ENCODE data around the gene SGF29.
"Not testable (repeated sequence)": the region's sequence is repeated elsewhere in the genome, so short reads cannot be mapped to it uniquely, and the experiment has no call there.

The SGF29 gene

GRCh38 chr16:28553776-28554633, at the start of gene SGF29:
Gene SGF29 (plus strand): TSS chr16:28553920. CDS start chr16:28581070, 27,150 bp downstream.
- peak; percentile 80 to 95 for DNase-seq (ENCODE audit: low read depth in 2 of 2)

DNA sequence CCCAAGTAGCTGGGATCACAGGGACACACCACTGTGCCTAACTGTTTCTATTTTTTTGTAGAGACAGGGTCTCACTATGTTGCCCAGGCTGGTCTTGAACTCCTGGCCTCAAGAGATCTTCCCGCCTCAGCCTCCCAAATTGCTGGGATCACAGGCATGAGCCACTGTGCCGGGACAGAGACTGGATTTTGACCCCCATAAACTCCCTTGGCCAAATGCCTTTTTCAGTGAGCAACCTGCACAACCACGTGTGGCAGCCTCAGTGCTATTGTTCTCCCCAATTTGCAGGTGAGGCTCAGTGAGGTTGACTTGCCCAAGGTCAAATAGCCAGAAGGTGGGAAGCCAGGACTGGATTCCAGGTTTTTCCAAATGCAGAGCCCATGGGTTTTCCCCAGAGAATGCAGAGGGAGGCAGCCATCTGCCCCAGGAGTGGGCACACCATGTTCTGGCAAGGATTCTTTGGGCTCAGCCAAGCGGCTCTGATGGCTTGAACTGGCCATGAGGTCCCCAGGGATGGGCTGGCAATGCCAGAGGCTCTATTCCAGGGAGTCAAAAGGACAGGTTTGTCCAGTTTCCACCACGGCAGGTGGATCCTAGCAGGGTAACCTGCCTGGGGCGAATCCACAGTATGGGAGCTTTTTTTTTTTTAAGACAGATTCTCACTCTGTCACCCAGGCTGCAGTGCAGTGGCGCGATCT, 48.9 kb upstream of the SGF29 start:
- no peak for DNase-seq (ENCODE audit: low read depth in 2 of 2)

DNA sequence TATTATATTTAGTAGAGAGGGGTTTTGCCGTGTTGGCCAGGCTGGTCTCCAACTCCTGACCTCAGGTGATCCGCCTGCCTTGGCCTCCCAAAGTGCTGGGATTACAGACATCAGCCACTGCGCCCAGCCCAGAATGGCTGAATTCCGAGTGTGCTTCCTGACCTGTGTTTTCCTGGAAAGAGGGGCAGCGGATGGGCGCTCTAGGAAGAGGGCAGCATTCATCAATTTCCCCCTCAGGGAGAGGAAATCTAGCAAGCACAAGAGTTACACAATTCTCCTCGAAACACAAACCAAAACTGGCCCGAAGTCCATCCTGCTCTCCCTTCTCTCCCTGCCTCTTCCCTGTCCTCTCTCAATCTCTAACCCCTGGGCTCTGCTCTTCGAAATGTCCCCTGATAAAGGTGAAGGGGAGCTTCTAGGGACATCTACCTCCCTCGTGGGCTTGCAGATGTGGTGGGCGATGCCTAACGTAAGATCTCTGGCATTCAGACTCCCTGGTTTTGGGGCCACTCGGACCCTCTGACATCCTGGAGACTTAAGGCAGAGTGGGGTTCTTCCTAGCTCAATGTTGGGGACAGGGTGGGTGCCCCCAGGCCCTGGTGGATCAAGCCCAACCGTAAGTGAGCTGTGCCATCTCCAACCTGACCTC, 48.1 kb upstream of the SGF29 start:
- no peak for DNase-seq (ENCODE audit: low read depth in 2 of 2)

- no peak for DNase-seq (ENCODE audit: low read depth in 2 of 2)
Measured at GRCh38 chr16:28511031-28511430, 42.7 kb upstream of the SGF29 start.

GRCh38 chr16:28511801-28512789, 41.6 kb upstream of the SGF29 start:
- no peak for DNase-seq (ENCODE audit: low read depth in 2 of 2)

DNA sequence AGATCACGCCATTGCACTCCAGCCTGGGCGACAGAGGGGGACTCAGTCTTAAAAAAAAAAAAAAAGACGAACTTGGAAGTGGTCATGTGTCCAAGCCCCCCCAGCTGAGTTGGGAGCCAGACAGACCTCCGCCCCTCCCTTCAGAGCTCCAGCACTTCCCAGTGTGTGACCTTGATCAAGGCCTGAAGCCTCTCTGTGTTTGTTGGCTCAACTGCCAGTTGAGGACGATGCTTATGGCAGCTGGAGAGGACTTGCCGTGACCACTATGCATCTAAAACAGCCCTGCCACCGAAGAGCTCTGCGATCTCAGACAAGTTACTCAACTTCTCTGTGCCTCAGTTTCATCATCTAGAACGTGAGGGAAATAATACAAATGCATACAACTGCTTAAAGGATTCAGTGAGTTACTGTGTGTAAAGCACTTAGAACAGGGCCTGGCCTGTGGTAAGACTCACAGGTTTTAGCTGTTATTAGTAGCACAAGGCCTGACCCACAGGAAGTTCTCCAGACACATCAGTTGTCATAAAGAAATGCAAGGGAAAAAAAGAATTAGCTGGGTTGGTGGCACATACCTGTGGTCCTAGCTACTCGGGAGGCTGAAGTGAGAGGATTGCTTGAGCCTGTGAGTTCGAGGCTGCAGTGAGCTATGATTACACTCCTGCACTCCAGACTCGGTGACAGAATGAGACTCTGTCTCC, 40.1 kb upstream of the SGF29 start:
- DNase-seq (ENCODE audit: low read depth in 2 of 2): no peak

DNA sequence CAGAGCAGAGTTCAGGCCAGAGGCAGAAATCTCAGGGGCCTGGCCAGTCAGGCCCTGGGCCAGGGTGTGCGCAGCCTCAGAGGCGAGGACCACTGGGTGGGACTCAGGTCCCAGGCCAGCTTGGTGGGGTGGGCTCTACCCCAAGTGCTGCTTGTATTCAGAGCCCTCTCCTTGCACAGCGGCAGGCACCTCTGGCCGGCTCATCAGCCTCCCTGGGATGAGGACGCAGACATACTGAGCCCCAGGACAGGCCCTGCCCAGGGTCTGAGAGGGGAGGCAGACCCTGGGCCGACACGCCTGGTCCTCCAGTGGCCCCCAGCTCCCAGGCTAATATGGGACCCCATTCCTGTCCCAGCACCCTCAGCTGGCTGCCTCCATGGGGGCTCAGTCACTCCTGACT, 39.5 kb upstream of the SGF29 start:
- DNase-seq (ENCODE audit: low read depth in 2 of 2): no peak

DNA sequence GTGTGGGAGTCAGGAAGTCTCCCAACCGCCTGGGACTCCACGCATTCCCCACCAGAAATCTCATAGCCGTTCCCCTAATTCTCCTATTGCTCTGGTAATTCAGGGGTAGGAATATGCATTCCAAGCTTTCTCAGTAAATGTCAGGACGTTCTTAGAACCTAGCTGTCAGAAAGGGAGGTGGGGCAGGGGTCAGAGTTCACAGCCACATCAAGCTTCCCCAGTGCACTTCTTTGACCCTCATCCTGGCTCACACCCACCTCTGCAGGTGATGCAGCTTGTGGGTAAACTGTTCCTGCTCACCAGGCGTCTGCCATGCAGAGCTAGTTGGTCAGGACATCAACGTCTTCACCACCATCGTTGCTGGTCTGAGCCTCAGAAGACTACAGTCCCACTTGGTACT, 33.0 kb upstream of the SGF29 start:
- no peak for DNase-seq (ENCODE audit: low read depth in 2 of 2)

DNA sequence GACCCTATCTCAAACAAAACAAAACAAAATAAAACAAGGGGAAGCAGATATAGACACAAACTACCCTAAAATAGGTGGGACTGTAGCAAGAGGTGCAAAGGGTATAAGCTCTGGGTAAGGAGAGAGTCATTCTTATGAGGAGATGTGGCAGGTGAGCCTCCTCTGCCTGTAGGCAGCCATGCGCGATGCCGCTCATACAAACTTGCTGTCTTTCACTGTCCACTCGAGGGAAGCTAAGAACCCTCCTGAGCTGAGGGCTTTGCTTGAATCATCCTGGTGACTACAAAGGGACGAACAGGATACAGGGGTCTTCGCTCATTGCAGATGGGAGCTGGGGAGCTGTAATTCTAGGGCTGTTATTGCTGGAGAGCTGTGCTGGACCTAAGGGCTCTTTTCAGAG, 32.3 kb upstream of the SGF29 start:
- no peak for DNase-seq (ENCODE audit: low read depth in 2 of 2)

GRCh38 chr16:28522792-28523191, 30.9 kb upstream of the SGF29 start:
- no peak for DNase-seq (ENCODE audit: low read depth in 2 of 2)

GRCh38 chr16:28524681-28525171, 29.0 kb upstream of the SGF29 start:
- DNase-seq (ENCODE audit: low read depth in 2 of 2): no peak

DNA sequence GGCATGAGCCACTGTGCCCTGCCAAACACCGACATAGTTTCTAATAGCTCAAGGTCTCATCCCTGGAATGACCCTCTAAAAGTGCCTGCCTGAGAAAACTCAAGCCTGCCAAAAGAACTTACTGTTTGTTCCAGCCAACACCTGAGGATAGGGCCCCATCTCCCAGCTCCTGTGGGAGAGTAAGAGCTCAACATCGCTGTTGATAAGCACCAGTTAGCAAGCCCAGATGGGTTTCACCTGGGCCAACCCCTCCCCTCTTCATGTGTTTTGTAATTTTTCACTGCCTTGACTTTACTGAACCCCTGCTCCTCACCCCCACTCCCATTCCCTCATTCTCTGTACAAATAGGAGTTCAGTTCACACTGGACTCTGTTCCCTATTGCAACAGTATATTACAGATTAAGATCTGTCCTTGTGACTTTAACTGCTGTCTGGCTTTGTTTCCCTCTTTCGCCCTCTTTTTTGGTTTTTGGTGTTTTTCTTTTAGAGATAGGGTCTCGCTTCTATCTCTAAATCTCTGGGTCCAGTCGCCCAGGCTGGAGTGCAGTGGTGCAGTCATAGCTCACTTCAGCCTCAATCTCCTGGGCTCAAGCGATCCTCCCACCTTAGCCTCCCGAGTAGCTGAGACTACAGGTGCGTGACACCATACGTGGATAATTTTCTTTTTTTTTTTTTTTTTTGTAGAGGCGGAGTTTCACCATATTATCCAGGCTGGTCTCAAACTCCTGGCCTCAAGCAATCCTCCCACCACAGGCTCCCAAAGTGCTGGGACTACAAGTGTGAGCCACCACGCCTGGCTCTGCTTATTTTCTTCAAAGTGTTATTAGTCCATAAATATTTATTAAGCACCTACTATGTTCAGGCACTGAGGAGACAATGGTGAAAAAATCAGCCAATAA, 27.3 kb upstream of the SGF29 start:
- DNase-seq (ENCODE audit: low read depth in 2 of 2): no peak

DNA sequence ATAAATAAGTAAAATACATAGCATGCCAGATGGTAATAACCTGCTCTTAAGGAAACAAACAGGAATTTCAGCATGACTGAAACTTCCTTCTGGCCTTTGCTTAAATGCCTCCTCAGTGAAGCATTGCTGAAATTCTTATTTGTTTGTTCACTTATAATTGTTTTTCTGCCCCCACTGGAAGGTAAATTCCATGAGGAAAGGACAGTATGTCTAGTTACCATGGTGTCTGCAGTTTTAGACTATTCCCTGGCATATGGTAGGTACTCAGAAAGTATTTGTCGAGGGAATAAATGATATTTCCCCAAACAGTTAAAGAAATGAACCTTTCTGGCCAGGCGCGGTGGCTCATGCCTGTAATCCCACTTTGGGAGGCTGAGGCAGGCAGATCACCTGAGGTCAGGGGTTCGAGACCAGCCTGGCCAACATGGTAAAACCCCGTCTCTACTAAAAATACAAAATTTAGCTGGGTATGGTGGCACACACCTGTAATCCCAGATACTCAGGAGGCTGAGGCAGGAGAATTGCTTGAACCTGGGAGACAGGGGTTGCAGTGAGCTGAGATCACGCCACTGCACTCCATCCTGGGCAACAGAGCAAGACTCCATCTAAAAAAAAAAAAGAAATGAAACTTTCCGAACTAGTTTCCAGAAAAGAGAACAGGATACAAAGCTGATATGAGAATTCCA, 26.5 kb upstream of the SGF29 start:
- DNase-seq (ENCODE audit: low read depth in 2 of 2): not testable (repeated sequence)

- no peak for DNase-seq (ENCODE audit: low read depth in 2 of 2)
Measured at GRCh38 chr16:28527985-28528384, 25.7 kb upstream of the SGF29 start.

DNA sequence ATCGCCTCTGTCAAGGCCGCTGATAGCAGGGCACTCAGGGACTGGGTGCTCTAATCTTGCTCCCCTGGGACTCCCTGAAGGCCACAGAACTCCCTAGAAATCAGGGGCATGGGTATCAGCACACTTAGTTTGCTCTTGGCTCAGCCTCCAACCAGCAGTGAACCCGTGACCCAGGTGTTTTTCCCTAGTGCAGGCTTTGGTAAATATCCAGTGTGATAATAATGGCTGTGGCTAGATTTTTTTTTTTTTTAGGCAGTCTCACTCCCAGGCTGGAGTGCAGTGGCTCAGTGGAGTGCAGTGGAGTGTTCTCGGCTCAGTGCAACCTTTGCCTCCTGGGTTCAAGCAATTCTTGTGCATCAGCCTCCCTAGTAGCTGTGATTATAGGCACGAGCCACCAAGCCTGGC, 25.3 kb upstream of the SGF29 start:
- no peak for DNase-seq (ENCODE audit: low read depth in 2 of 2)

DNA sequence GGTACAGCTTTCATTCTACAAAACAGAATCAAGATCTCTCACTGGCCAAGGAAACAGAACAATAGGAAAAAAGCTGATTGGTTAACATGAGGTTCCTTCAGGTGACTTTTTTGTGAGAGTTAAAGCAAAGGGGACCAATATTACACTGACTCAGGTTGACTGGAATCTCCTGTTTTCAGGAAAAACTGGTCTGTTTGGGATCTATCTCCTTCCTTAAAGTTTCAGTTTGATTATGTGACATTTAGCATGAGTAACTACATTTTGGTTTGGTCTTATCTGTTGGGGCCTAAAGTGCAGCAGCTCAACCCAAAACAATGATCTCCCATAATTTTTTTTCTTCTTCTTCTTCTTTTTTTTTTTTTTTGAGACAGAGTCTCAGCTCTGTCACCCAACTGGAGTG, 24.6 kb upstream of the SGF29 start:
- DNase-seq (ENCODE audit: low read depth in 2 of 2): no peak

DNA sequence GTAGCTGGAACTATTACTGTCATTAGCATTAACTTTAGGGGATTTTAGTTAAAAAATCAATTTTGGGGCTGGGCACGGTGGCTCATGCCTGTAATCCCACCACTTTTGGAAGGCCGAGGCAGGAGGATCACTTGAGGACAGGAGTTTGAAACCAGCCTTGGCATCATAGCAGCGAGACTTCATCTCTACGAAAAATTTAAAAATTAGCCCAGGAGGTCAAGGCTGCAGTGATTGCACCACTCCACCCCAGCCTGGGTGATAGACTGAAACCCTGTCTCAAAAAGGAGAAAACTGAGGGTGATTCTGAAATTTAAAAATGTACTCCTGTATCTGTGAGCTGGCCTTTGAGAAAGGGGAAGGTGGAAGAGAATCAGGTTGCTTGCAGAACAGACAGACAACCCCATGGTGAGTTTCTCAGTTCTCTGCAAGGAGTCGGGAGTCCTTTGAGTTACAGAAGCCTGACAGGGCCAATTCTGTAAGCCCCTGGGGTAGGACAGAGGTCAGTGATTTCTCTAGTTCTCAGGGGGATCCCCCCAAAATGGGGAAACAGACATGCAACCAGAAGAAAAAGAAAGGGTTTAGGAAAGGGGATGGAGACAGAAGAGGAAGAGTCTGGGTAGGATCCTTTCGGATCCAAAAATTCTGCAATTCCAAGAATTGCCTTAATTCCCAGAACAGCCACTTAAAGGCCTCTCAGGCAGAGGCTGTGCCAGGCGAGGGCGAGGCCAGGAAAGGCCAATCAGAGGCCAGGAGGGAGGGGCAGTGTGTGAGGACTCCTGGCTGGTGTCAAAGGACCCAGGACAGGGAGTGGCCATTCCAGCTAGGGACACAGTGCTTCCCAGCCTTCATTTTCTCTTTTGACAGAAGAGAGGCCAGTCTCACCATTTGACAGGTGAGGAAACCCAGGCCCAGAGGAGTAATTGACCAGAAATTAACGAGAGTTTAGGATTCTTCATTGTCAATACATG, 21.7 kb upstream of the SGF29 start:
- DNase-seq (ENCODE audit: low read depth in 2 of 2): no peak

Data from stimulated activated CD4-positive, alpha-beta T cell treated with anti-CD3 and anti-CD28 coated beads, Interleukin-1b, Interleukin-23, amount 100 ng/mL, for 4 hours (primary cell).